Esophagus mucosa (tissue), 1 donor: ENCODE results near the gene TMSB15B. TPM values are rescaled to one million over a fixed set of nuclear protein-coding genes. Genes with fewer than 3 reads are reported as not detected.
"Not testable (repeated sequence)": the region's sequence is repeated elsewhere in the genome, so short reads cannot be mapped to it uniquely, and the experiment has no call there.

Experiments
- ATAC-seq: fragments of 200-7000 bp; cut with Tn5 transposase; one replicate; pipeline ENCODE4 v1.9.1; 2020
- total RNA-seq: library from RNA; stranded (reverse); gene quantifications from one replicate; pipeline ENCODE4 v1.2.4, GENCODE V29; 2023
- donor health status: DM: yes; HTN: yes; CAD: no.

Gene TMSB15B
- 1.1 TPM for total RNA-seq

- ATAC-seq = peak; percentile 56
Measured at GRCh38 chrX:103962411-103963278, at the start of gene TMSB15B. TMSB15B (plus strand) TSS chrX:103962627.

- ATAC-seq = no peak
Measured at GRCh38 chrX:103913356-103914020, 48.9 kb upstream of the TMSB15B start.

GRCh38 chrX:103918050-103918449 is 44.4 kb upstream of the TMSB15B start:
- peak; percentile 39 for ATAC-seq

- peak; percentile 54 for ATAC-seq
Measured at GRCh38 chrX:103918571-103919269, 43.7 kb upstream of the TMSB15B start.

GRCh38 chrX:103919270-103919637 is 43.2 kb upstream of the TMSB15B start:
- peak; percentile 32 for ATAC-seq

GRCh38 chrX:103920515-103920914 is 41.9 kb upstream of the TMSB15B start:
- not testable (repeated sequence) for ATAC-seq

GRCh38 chrX:103927030-103927429 is 35.4 kb upstream of the TMSB15B start:
- no peak for ATAC-seq

GRCh38 chrX:103927633-103928032 is 34.8 kb upstream of the TMSB15B start:
- no peak for ATAC-seq

GRCh38 chrX:103932133-103932532 is 30.3 kb upstream of the TMSB15B start:
- no peak for ATAC-seq

GRCh38 chrX:103940257-103940656 is 22.2 kb upstream of the TMSB15B start:
- not testable (repeated sequence) for ATAC-seq

- no peak for ATAC-seq
Measured at GRCh38 chrX:103941201-103941975, 21.0 kb upstream of the TMSB15B start.

GRCh38 chrX:103949506-103949905 is 12.9 kb upstream of the TMSB15B start:
- ATAC-seq = no peak

- no peak for ATAC-seq
Measured at GRCh38 chrX:103953353-103953752, 9.1 kb upstream of the TMSB15B start.

- no peak for ATAC-seq
Measured at GRCh38 chrX:103954259-103954658, 8.2 kb upstream of the TMSB15B start.

- ATAC-seq = not testable (repeated sequence)
Measured at GRCh38 chrX:103960599-103960998, 1.8 kb upstream of the TMSB15B start.

GRCh38 chrX:103983508-103983907 is 21.1 kb downstream of the TMSB15B start:
- ATAC-seq = not testable (repeated sequence)

- ATAC-seq = no peak
Measured at GRCh38 chrX:103999234-103999633, 36.8 kb downstream of the TMSB15B start.

GRCh38 chrX:104008831-104009230 is 46.4 kb downstream of the TMSB15B start:
- ATAC-seq = no peak

GRCh38 chrX:104013158-104013557 is 50.7 kb downstream of the TMSB15B start:
- no peak for ATAC-seq

- no peak for ATAC-seq
Measured at GRCh38 chrX:104013606-104014005, 51.2 kb downstream of the TMSB15B start, which contains the start of gene H2BW1. H2BW1 (minus strand) TSS chrX:104013708; CDS start chrX:104013576, 132 bp downstream.

GRCh38 chrX:104015576-104015975 is 53.1 kb downstream of the TMSB15B start:
- ATAC-seq = not testable (repeated sequence)
